GM21526 (cell line): ENCODE data around the gene SH3PXD2A.

ENCODE experiments used
- ATAC-seq: cut with Tn5 transposase; IDR thresholded peaks from one replicate; pipeline ENCODE4 v1.9.1; 2021; ENCODE audit warnings: moderate library complexity; ENCODE audit not compliant: unreplicated experiment, low FRiP score

The SH3PXD2A gene

GRCh38 chr10:103695584-103696005 is 159.8 kb downstream of the SH3PXD2A start:
- no peak for ATAC-seq

DNA sequence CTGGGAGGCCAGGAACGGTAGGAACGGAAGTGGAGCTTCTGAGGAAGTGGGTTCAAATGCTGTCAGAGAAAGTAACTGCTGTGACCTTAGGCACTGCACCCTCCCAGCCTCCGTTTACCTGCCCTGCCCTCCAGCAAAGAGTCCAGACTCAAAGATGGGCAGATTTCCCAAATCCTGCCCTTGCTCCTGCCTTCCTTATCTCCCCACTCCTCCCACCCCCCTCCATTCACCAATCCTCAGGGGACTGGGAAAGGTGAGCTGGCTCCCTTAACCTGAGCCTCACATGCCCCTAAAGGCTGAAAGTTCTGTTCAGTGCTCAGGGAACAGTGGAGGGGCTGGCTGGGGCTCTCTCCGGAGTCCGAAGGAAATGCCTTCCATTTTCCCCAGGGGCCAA is 161.6 kb downstream of the SH3PXD2A start:
- no peak for ATAC-seq

- ATAC-seq, result peak; percentile 16
These were observed 162.2 kb downstream of the SH3PXD2A start for GRCh38 chr10:103692952-103693811.

- ATAC-seq, result peak; percentile 53
These were observed 162.9 kb downstream of the SH3PXD2A start for GRCh38 chr10:103692436-103692951.

DNA sequence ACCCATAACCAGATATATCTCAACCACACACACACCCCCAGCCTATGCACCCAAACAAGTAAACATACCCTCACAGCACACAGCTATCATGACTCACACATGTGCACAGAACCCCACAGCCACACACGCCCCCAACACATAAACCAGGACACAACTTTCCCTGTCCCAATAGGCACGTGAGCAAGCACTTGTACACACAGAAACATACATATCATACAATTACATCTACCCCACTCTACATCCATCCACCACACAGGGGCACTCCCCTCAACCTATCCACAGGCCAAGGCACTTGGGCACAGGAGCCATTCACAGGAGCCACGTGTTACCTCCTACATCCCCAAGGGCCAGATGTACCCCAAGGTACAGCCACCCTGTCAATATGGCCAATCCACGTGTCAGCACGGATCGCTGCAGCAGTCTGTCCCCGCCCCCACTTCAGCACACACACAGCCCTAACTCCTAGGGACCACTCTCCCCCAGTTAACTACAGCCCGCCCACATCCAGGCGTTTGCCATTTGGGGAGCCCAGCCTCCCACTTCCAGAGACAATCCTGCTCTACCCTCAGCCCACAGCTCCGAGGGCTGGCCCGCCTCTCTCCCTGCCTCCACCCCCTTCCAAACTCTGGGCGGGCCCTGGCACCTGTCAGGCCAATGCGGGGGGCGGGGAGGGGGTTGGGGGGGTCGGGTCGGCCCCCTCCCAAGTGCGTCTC is 163.5 kb downstream of the SH3PXD2A start:
- peak; percentile 29 for ATAC-seq

- no peak for ATAC-seq
These were observed 164.1 kb downstream of the SH3PXD2A start for GRCh38 chr10:103691267-103691666.

DNA sequence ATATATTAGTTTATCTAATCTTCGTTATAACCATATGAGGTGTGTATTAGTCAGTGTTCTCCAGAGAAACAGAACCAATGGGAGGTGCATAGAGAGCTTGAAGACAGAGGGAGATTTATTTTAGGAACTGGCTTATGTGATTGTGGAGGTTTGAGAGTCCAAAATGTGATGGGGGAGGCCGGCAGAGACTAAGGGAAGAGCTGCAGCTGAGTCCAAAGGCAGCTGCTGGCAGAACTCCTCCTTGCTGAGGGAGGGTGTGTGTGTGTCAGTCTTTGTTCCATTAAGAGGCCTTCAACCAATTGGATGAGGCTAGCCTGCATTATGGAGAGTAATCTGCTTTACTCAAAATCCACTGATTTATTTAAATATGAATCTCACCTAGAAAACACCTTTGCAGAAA is 165.1 kb downstream of the SH3PXD2A start:
- no peak for ATAC-seq

DNA sequence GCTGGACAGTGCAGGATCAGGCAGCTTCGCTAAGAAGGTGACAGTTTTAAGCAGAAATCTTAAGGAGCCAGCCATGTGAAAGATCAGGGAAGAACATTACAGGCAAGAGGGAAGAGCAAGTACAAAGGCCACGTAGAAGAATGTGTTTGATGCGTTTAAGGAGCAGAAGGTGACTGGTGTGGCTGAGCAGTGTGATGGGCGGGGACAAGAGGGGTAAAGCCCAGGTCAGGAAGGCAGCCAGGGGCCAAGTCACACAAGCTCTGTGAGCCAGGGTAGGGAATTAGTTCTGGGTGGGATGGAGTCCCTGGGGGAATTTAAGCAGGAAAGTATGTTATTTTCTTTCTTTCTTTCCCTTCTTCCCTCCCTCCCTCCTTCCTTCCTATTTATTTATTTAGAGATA is 166.9 kb downstream of the SH3PXD2A start:
- no peak for ATAC-seq

GRCh38 chr10:103687718-103688117 is 167.7 kb downstream of the SH3PXD2A start:
- ATAC-seq, result no peak

- ATAC-seq, result no peak
These were observed 168.2 kb downstream of the SH3PXD2A start for GRCh38 chr10:103687172-103687571.

DNA sequence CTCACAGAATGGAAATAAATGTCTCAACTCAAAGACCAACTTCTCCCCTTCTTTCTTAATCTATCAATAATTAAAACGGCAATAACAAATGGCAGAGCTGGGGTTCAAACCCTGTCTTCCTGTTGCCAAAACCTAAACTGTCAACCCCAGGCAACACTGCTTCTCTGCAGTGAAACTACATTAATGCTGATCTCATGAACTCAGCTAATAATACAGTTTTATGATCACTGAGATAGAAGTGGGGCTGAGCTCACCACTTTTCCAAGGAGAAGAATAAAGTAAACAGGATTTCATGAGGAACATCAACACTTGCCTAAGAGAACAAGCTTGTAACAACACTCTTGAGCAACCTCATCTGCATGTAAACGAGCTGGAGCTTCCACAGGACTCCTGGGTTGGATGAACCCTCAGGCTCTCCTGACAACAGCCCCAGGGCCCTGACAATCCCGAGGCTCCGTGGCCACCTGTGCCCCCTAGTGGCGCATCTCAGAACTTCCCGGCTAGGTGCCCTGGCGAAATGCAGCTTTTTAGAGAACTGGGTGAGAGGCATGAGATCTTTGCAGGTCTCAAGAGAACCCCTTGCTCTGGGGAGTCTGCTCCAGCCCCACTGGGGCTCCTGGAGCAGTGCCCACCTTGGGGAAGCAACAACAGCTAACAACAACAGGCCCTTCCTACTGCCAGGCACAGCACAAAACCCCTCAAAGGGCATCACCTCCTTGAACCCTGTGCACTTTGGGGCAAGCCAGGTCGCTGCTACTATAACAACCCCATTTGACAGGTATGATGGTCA is 169.3 kb downstream of the SH3PXD2A start:
- ATAC-seq, result peak; percentile 68

DNA sequence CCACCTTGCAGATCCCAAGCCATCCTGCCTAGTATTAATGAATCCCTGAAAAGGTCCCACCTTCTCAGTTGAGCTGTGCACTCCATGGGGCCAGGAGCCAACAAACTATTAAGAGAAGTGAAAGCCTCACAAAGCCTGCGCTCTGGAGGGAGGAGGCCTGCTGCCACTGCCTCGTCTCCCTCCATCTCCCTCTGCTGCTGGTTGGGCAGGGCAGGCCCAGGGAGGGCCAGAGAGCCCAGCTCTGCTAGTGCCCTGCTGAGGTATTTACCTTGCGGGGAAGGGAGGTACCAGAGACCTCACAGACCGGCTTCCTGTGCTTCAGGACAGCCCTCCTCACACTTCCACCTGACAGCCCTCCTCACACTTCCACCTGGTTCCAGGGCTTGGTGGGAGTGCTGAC is 171.5 kb downstream of the SH3PXD2A start:
- no peak for ATAC-seq

- ATAC-seq, result no peak
These were observed 172.7 kb downstream of the SH3PXD2A start for GRCh38 chr10:103682631-103683030.

GRCh38 chr10:103681617-103682399 is 173.6 kb downstream of the SH3PXD2A start:
- no peak for ATAC-seq

GRCh38 chr10:103680869-103681236 is 174.5 kb downstream of the SH3PXD2A start:
- ATAC-seq, result no peak

GRCh38 chr10:103679096-103679790 is 176.1 kb downstream of the SH3PXD2A start:
- peak; percentile 50 for ATAC-seq

- peak; percentile 81 for ATAC-seq
These were observed 177.2 kb downstream of the SH3PXD2A start for GRCh38 chr10:103678178-103678526.

DNA sequence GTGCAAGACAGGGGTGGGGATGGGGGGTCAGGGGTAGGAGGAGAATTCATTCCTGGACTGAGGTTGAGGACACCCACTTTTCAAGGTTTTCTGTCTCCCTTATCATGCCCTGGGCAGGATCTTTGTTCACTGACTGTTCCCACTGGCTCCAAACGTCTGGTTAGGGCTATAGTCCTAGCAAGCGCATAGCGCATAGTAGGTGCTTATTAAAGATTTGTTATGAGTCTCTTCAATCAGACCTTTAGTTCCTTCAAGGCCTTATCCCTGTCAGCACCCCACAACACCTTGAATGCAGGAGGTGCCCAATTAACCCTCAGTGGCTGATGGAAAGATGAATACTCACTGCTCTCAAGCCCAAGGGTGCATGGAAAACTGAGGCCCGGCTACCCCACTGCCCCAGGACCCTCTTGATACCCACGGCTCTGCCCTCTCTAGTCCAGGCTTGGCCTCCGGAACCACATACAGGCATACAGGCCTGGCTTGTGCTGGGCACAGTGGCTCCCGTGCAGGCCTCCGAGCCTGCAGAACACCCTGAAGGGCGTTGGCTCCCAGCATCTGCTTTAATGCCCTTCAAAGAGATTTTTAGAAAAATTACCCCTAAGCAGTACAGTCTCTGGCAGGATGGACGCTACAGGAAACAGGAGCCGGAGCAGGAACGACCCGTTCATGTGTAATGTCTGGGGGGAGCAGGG is 177.7 kb downstream of the SH3PXD2A start:
- ATAC-seq, result no peak

- ATAC-seq, result no peak
These were observed 178.4 kb downstream of the SH3PXD2A start for GRCh38 chr10:103676851-103677417.
